Dedifferentiated amniotic fluid mesenchymal stem cell (primary cell): ENCODE data around the gene G6PD.
A peak's percentile ranks its signal among the peaks of the same experiment; 100 is the strongest.
"Not testable (repeated sequence)": the region's sequence is repeated elsewhere in the genome, so short reads cannot be mapped to it uniquely, and the experiment has no call there.

Experiments used
- DNase-seq: peaks from one replicate; pipeline ENCODE4 v3.0.0-alpha.2; 2016; ENCODE audit errors: extremely low spot score

Gene G6PD

GRCh38 chrX:154542723-154543424, 3.8 kb downstream of the G6PD start:
- no peak for DNase-seq

- peak; percentile 86 for DNase-seq
These were observed 4.5 kb downstream of the G6PD start for GRCh38 chrX:154541896-154542722.

- DNase-seq = no peak
These were observed 5.1 kb downstream of the G6PD start for GRCh38 chrX:154541589-154541895.

GRCh38 chrX:154540897-154541535, 5.6 kb downstream of the G6PD start:
- DNase-seq = no peak

GRCh38 chrX:154540365-154540764, 6.3 kb downstream of the G6PD start:
- not testable (repeated sequence) for DNase-seq

- DNase-seq = no peak
These were observed 7.6 kb downstream of the G6PD start for GRCh38 chrX:154539077-154539476.

GRCh38 chrX:154535892-154536291, 10.8 kb downstream of the G6PD start:
- no peak for DNase-seq

GRCh38 chrX:154534526-154535322, 11.9 kb downstream of the G6PD start:
- peak; percentile 65 for DNase-seq

- no peak for DNase-seq
These were observed 14.0 kb downstream of the G6PD start for GRCh38 chrX:154532690-154533089.

- no peak for DNase-seq
These were observed 15.0 kb downstream of the G6PD start for GRCh38 chrX:154531626-154532025.

- DNase-seq = no peak
These were observed 16.4 kb downstream of the G6PD start for GRCh38 chrX:154530286-154530685.

- no peak for DNase-seq
These were observed 17.4 kb downstream of the G6PD start for GRCh38 chrX:154529206-154529612.

GRCh38 chrX:154526901-154527675, 19.6 kb downstream of the G6PD start:
- DNase-seq = peak; percentile 75

GRCh38 chrX:154525606-154526490, 20.8 kb downstream of the G6PD start:
- no peak for DNase-seq

- DNase-seq = no peak
These were observed 27.3 kb downstream of the G6PD start for GRCh38 chrX:154519389-154519788.

- DNase-seq = no peak
These were observed 29.4 kb downstream of the G6PD start for GRCh38 chrX:154517101-154517781.

GRCh38 chrX:154516656-154517100, 30.0 kb downstream of the G6PD start:
- no peak for DNase-seq

- peak; percentile 65 for DNase-seq
These were observed 30.5 kb downstream of the G6PD start, which contains the start of gene FAM3A for GRCh38 chrX:154515966-154516655. Gene FAM3A, minus strand, starts transcription at chrX:154516232. Its CDS starts 460 bp downstream, at chrX:154515772.
